HEK293 (cell line): ENCODE measurements around the gene OPCML.

ENCODE experiments used
- CTCF ChIA-PET: fragments of 350-600 bp; formaldehyde crosslinking; extraction: SDS; loops from one replicate; lab custom pipeline; 2021; ENCODE audit warnings: antibody characterized with exemption; lab: Yijun Ruan, JAX
- POLR2A ChIA-PET: fragments of 300-600 bp; formaldehyde crosslinking; extraction: SDS; loops from one replicate; lab custom pipeline; 2020; ENCODE audit warnings: antibody characterized with exemption, inconsistent platforms; lab: Yijun Ruan, JAX
- H3K27ac ChIP-seq: fragments of 200-500 bp; sonication (Bioruptor generic); 2 replicates; pipeline ENCODE4 v1.5.1; 2014; ENCODE audit warnings: low read depth, low read length, control low read depth, inconsistent platforms; ENCODE audit errors: extremely low read depth
- H3K36me3 ChIP-seq, 2 experiments: fragments of 200-500 bp in 1 of 2; sonication (Bioruptor generic) in 1 of 2; 1 replicate in 1 of 2; 2 replicates in 1 of 2; pipeline ENCODE4 v1.5.1; 2014 to 2017; ENCODE audit warnings: inconsistent platforms in 2 of 2, low read length in 2 of 2; ENCODE audit not compliant: control insufficient read depth in 2 of 2, insufficient read depth in 1 of 2
- H3K4me1 ChIP-seq: fragments of 200-500 bp; sonication (Bioruptor generic); 2 replicates; pipeline ENCODE4 v1.5.1; 2014; ENCODE audit warnings: mild to moderate bottlenecking, low read length, inconsistent platforms; ENCODE audit not compliant: control insufficient read depth, insufficient read depth
- H3K4me3 ChIP-seq: 2 replicates; pipeline ENCODE4 v1.5.1; 2011; ENCODE audit warnings: low read depth, mild to moderate bottlenecking, control low read depth, low read length, moderate library complexity
- H3K9me3 ChIP-seq: fragments of 200-500 bp; sonication (Bioruptor generic); 2 replicates; pipeline ENCODE4 v1.5.1; 2014; ENCODE audit warnings: low read depth, low read length, inconsistent platforms; ENCODE audit not compliant: control insufficient read depth, insufficient read depth
- ATF2 ChIP-seq: fragments of 450-650 bp; formaldehyde crosslinking; IDR thresholded peaks from 2 replicates; pipeline ENCODE4 v1.5.1; 2016; ENCODE audit warnings: missing biosample characterization, missing genetic modification characterization, low read depth
- GLIS2 ChIP-seq: fragments of 450-650 bp; formaldehyde crosslinking; IDR thresholded peaks from 2 replicates; pipeline ENCODE4 v1.5.1; 2016; ENCODE audit warnings: missing biosample characterization, missing genetic modification characterization
- KLF9 ChIP-seq: fragments of 450-650 bp; formaldehyde crosslinking; IDR thresholded peaks from 2 replicates; pipeline ENCODE4 v1.5.1; 2016; ENCODE audit warnings: missing biosample characterization, missing genetic modification characterization, low read depth
- MYNN ChIP-seq: fragments of 450-650 bp; formaldehyde crosslinking; IDR thresholded peaks from 2 replicates; pipeline ENCODE4 v1.5.1; 2016; ENCODE audit warnings: missing biosample characterization, missing genetic modification characterization, borderline replicate concordance
- OSR2 ChIP-seq: fragments of 450-650 bp; formaldehyde crosslinking; IDR thresholded peaks from 2 replicates; pipeline ENCODE4 v1.5.1; 2016; ENCODE audit warnings: missing biosample characterization, missing genetic modification characterization
- SCRT1 ChIP-seq: fragments of 450-650 bp; formaldehyde crosslinking; IDR thresholded peaks from 2 replicates; pipeline ENCODE4 v1.5.1; 2016; ENCODE audit warnings: missing biosample characterization, missing genetic modification characterization, borderline replicate concordance
- SP3 ChIP-seq: fragments of 450-650 bp; formaldehyde crosslinking; IDR thresholded peaks from 2 replicates; pipeline ENCODE4 v1.5.1; 2016; ENCODE audit warnings: missing biosample characterization, missing genetic modification characterization
- WT1 ChIP-seq: fragments of 450-650 bp; formaldehyde crosslinking; IDR thresholded peaks from 2 replicates; pipeline ENCODE4 v1.5.1; 2016; ENCODE audit warnings: missing biosample characterization, missing genetic modification characterization
- ZBTB21 ChIP-seq: fragments of 450-650 bp; formaldehyde crosslinking; IDR thresholded peaks from 2 replicates; pipeline ENCODE4 v1.5.1; 2017; ENCODE audit warnings: missing biosample characterization, missing genetic modification characterization
- ZBTB26 ChIP-seq: fragments of 450-650 bp; formaldehyde crosslinking; optimal IDR thresholded peaks from 2 replicates; pipeline ENCODE3; 2016; ENCODE audit warnings: missing biosample characterization, mild to moderate bottlenecking, missing genetic modification characterization
- ZBTB7A ChIP-seq: fragments of 450-650 bp; formaldehyde crosslinking; IDR thresholded peaks from 2 replicates; pipeline ENCODE4 v1.5.1; 2016; ENCODE audit warnings: low read depth, missing biosample characterization, missing genetic modification characterization
- ZFP37 ChIP-seq: fragments of 450-650 bp; formaldehyde crosslinking; IDR thresholded peaks from 2 replicates; pipeline ENCODE4 v1.5.1; 2016; ENCODE audit warnings: missing biosample characterization, missing genetic modification characterization
- ZNF488 ChIP-seq: fragments of 450-650 bp; formaldehyde crosslinking; IDR thresholded peaks from 2 replicates; pipeline ENCODE4 v1.5.1; 2016; ENCODE audit warnings: missing biosample characterization, missing genetic modification characterization
- ZNF585B ChIP-seq: fragments of 450-650 bp; formaldehyde crosslinking; IDR thresholded peaks from 2 replicates; pipeline ENCODE4 v1.5.1; 2016; ENCODE audit warnings: missing biosample characterization, missing genetic modification characterization
- ZNF639 ChIP-seq: fragments of 450-650 bp; formaldehyde crosslinking; IDR thresholded peaks from 2 replicates; pipeline ENCODE4 v1.5.1; 2016; ENCODE audit warnings: missing biosample characterization, missing genetic modification characterization
- TF ChIP-seq, protein P1 (sequence below): fragments of 450-650 bp; formaldehyde crosslinking; IDR thresholded peaks from 2 replicates; pipeline ENCODE4 v1.5.1; 2017; ENCODE audit warnings: missing biosample characterization, missing genetic modification characterization
- TF ChIP-seq, protein P2 (sequence below): fragments of 450-650 bp; formaldehyde crosslinking; IDR thresholded peaks from 2 replicates; pipeline ENCODE4 v1.5.1; 2016; ENCODE audit warnings: missing biosample characterization, missing genetic modification characterization

Gene OPCML

DNA sequence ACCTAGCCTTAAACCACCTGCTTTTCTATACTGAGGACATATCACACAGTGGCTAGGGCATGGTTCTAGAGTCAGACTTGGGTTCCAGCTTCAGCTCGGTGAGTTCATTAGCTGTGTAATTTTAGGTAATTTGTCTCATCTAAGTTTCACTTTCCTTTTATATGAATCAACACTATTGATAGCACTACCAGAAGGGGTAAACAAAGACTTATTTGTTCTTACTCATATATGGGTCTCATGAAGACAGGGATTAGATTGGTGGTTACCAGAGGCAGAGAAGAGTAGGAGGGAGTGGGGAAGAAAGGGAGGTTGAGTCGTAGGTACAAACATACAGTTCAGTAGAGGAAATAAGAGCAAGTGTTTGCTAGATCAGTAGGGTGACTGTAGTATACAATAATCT, 924.7 kb downstream of the OPCML start:
- ChIA-PET CTCF (no interaction called here), POLR2A (no interaction called here)
- H3K36me3 ChIP-seq = no peaks in the 10 kb centered on the region
- H3K27ac ChIP-seq = no peak overlapping the region
- TF ChIP-seq ZFP37 (no peak), ZBTB21 (no peak), ATF2 (tag by site-specific recombination) (no peak), MYNN (tag by site-specific recombination) (no peak), ZBTB26 (no peak), OSR2 (tag by site-specific recombination) (no peak), ZNF488 (tag by site-specific recombination) (no peak), ZBTB7A (tag by site-specific recombination) (no peak), ZNF639 (tag by site-specific recombination) (no peak), WT1 (no peak), SCRT1 (tag by site-specific recombination) (no peak), SP3 (tag by site-specific recombination) (no peak), ZNF585B (tag by site-specific recombination) (no peak), GLIS2 (tag by site-specific recombination) (no peak), KLF9 (tag by site-specific recombination) (no peak)
- TF ChIP-seq, protein P1, sequence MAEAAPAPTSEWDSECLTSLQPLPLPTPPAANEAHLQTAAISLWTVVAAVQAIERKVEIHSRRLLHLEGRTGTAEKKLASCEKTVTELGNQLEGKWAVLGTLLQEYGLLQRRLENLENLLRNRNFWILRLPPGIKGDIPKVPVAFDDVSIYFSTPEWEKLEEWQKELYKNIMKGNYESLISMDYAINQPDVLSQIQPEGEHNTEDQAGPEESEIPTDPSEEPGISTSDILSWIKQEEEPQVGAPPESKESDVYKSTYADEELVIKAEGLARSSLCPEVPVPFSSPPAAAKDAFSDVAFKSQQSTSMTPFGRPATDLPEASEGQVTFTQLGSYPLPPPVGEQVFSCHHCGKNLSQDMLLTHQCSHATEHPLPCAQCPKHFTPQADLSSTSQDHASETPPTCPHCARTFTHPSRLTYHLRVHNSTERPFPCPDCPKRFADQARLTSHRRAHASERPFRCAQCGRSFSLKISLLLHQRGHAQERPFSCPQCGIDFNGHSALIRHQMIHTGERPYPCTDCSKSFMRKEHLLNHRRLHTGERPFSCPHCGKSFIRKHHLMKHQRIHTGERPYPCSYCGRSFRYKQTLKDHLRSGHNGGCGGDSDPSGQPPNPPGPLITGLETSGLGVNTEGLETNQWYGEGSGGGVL (tag by site-specific recombination) = no peak
- TF ChIP-seq, protein P2, sequence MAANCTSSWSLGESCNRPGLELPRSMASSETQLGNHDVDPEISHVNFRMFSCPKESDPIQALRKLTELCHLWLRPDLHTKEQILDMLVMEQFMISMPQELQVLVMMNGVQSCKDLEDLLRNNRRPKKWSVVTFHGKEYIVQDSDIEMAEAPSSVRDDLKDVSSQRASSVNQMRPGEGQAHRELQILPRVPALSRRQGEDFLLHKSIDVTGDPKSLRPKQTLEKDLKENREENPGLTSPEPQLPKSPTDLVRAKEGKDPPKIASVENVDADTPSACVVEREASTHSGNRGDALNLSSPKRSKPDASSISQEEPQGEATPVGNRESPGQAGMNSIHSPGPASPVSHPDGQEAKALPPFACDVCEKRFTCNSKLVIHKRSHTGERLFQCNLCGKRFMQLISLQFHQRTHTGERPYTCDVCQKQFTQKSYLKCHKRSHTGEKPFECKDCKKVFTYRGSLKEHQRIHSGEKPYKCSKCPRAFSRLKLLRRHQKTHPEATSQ (tag by site-specific recombination) = no peak
- TF ChIP-seq, all 188 proteins: peak for 0
- H3K4me1 ChIP-seq = no peaks in the 10 kb centered on the region
- H3K9me3 ChIP-seq = no peaks in the 10 kb centered on the region
- H3K4me3 ChIP-seq = no peak overlapping the region
